ENCODE data around the gene UNC45A.

The UNC45A gene

DNA sequence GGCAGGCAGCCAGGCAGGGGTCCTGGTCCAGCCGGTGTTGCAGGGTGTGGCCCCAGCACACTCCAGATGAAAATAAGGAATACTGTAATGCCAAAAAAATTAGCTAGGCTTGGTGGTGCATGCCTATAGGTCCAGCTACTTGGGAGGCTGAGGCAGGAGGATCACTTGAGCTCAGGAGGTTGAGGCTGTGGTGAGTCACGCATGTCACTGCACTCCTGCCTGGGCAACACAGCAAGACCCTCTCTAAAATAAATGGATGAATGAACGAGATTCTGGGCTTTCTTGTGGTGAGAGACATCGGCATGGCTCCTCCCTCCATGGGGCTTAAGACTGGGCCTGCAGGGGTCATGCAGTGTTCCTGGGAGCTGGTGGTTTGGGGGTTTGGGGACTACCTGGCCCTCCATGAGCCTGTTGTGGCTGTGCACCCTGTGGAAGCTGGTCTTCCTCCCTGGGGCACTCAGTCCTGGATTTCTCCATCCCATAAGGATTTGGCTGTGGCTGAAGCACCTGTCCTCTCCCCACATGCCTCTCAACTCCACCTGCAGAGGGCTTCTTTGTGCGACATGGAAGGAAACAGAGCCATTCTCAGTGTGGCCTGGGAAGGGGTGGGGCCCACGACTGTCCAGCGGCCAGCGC, 12.0 kb downstream of the UNC45A start:
- DNase-seq = no peak

GRCh38 chr15:90947577-90948357, 12.7 kb downstream of the UNC45A start:
- DNase-seq = no peak

GRCh38 chr15:90948506-90948905, 13.4 kb downstream of the UNC45A start:
- DNase-seq = no peak

- no peak for DNase-seq
These were observed 15.0 kb downstream of the UNC45A start for GRCh38 chr15:90949979-90950675.

- DNase-seq = no peak
These were observed 15.6 kb downstream of the UNC45A start for GRCh38 chr15:90950676-90951075.

- no peak for DNase-seq
These were observed 18.0 kb downstream of the UNC45A start for GRCh38 chr15:90952901-90953677.

GRCh38 chr15:90953947-90954711, 19.0 kb downstream of the UNC45A start:
- no peak for DNase-seq

DNA sequence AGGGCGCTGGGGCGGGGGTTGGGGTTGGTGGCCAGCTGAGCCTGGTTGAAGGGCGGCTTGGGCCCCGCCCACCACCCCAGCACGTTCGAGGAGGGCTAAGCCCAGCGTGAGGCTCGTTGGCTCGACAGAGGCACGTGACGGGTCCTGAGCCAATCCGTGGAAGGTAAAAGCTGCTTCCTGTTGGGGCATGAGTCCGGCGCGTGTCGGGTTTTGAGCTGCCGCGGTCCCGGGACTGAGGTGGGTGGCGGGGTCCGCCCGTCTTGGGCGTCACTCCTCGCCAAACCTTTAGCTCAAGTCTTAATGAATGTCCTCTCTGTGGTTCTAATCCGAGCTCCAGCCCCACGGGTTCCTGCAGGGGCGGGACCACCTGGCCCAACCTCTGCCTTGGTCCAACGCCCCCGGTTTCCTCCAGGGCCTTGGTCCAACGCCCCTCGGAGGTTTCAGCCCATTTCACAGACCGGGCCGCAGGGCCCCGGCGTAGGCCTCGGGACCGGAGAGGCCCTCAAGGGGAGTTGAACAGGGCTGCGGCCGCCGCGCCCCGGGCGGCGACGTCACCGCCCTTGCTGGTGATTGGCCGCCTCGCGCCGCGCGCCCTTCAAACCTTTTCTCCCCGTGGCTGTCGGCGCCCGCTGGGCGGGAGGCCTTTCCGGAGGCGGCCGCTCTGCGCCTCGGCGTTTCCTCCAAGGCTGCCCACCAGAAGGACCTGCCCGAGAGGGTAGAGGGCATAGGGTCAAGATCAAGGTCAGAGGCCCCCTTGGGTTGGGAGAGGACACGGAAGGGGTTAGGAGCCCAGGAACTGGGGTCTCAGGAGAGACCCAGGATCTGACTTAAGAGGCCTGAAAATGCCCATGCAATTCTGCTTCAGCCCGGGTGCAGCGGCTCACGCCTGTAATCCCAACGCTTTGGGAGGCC, 19.9 kb downstream of the UNC45A start, which contains the start of gene RCCD1:
Gene RCCD1 (plus strand): TSS at position 173 of the 912 bp plus-strand sequence. CDS start 1,851 bp downstream, outside the sequence.
- peak; percentile 99 for DNase-seq

GRCh38 chr15:90955624-90956273, 20.7 kb downstream of the UNC45A start:
- DNase-seq = peak; percentile 57

- DNase-seq = peak; percentile 83
These were observed 21.4 kb downstream of the UNC45A start for GRCh38 chr15:90956274-90957030.

DNA sequence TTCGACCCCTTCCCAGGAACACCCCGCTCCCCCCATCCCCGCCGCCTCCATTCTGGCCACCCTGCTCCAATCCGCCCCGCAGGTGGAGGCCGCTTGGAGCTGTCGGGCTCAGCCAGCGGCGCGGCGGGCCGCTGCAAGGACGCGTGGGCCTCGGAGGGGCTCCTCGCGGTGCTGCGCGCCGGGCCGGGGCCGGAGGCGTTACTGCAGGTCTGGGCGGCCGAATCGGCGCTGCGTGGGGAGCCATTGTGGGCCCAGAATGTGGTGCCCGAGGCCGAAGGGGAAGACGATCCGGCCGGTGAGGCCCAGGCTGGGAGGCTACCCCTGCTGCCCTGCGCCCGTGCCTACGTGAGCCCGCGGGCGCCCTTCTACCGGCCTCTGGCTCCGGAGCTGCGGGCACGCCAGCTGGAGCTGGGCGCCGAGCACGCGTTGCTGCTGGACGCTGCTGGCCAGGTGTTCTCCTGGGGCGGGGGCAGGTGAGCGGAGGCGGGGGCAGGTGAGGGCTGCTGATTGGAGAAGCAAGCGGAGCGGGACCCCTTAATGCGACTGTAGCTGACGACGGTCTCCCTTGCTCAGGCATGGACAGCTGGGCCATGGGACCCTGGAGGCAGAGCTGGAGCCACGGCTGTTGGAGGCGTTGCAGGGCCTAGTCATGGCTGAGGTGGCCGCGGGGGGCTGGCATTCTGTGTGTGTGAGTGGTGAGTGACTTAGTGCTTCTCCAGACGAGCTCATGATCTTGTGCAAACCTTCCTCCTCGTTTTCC, 22.1 kb downstream of the UNC45A start:
- DNase-seq = no peak

DNA sequence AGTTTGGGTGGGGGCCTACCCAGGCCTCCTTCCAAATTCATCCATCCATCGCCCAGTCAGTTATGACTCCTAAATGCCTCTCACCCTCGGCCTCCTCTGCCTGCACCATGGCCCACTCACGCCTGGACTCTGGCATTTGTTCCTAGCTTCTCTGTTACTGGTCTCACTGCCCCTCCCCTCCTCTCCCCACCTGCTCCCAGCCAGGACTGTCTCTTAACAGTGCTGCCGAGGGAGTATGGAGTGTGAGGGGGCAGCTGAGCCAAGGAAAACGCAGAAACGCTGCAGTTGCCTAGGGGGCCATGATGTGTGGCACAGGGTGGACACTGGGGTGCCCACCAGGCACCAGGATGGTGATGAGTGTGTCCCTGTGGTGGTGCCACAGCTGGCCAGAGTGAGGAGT, 22.7 kb downstream of the UNC45A start:
- no peak for DNase-seq

GRCh38 chr15:90959028-90959595, 24.0 kb downstream of the UNC45A start:
- DNase-seq = no peak

DNA sequence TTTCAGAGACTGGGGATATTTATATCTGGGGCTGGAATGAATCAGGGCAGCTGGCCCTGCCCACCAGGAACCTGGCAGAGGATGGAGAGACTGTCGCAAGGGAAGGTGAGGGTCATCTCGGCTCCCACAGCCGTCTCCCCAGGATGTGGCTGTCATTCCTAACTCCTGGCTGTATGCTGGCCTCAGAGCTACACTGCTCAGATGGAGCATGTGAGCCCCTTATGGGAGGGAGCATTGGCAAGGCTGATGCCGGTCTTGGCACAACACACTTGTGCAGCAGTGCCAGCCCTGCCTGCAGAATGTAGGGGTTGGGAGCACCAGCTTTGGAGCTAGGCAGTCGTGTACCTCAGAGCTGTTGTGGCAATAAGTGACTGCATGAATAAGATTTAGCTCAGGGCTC, 24.8 kb downstream of the UNC45A start:
- no peak for DNase-seq

GRCh38 chr15:90960298-90961091, 25.4 kb downstream of the UNC45A start:
- no peak for DNase-seq

DNA sequence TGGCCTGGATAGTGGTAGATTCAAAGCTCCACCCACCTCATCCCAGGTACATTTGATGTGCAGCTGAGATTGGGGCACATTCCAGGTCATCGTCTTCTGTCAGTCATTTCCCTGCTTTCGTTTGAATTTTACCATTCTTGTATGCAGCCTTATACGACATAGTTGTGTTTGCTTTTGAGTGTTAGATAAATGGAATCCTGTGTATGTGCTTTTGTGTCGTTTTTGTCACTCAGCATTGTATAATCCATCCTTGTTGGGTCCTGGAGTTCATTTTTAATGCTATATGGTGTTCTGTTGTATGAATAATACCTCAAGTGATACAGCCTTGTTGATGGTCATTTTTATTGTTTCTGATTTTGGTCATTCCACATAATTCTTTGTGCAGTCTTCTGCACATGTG, 26.9 kb downstream of the UNC45A start:
- DNase-seq = no peak

GRCh38 chr15:90966262-90966661, 31.2 kb downstream of the UNC45A start:
- no peak for DNase-seq

DNA sequence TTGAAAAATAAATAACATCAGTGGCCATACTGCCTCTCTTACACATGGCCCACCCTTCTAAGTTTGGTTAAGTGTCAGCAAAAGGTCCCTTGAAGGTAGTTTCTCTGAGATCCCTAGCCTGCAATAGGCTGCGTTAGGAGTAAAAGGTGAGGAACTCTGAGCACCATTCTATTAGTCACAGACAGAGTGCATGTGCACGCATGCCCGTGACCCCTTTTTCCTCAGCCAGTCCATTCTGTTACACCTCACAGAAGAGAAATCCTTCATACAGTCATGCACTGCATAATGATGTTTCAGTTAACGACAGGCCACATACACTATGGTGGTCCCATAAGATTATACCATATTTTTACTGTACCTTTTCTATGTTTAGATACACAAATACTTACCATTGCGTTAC, 32.1 kb downstream of the UNC45A start:
- DNase-seq = no peak
